Progenitor cell of endocrine pancreas (in vitro differentiated cells): ENCODE data around the gene RASGRP4. TPM values are rescaled to one million over a fixed set of nuclear protein-coding genes. Genes with fewer than 3 reads are reported as not detected.

Experiments
- DNase-seq: peaks from one replicate; pipeline ENCODE4 v3.0.0; 2021; ENCODE audit warnings: low spot score; ENCODE audit not compliant: unreplicated experiment
- H3K27ac Mint-ChIP-seq: 2 replicates; pipeline ENCODE4 v1.8.0; 2021; ENCODE audit warnings: mild to moderate bottlenecking, moderate library complexity, mixed read lengths
- H3K27me3 Mint-ChIP-seq: 2 replicates; pipeline ENCODE4 v1.8.0; 2021; ENCODE audit warnings: mixed read lengths
- H3K36me3 Mint-ChIP-seq: 2 replicates; pipeline ENCODE4 v1.8.0; 2022; ENCODE audit warnings: mixed read lengths; ENCODE audit not compliant: insufficient read depth
- H3K4me1 Mint-ChIP-seq: 2 replicates; pipeline ENCODE4 v1.8.0; 2021; ENCODE audit warnings: low read depth, mixed read lengths
- H3K4me3 Mint-ChIP-seq: 2 replicates; pipeline ENCODE4 v1.8.0; 2021; ENCODE audit warnings: low read depth, mild to moderate bottlenecking, moderate library complexity, mixed read lengths
- H3K9me3 Mint-ChIP-seq: 2 replicates; pipeline ENCODE4 v1.8.0; 2021; ENCODE audit warnings: low read depth, mixed read lengths
- CTCF ChIP-seq: fragments of 200-600 bp; sonication (generic); IDR thresholded peaks from one replicate; pipeline ENCODE4 v1.5.0; 2021; ENCODE audit warnings: antibody characterized with exemption, mild to moderate bottlenecking; ENCODE audit not compliant: unreplicated experiment
- total RNA-seq: library from RNA; stranded (reverse); gene quantifications from 2 replicates; pipeline ENCODE4 v1.2.1, GENCODE V29; 2021

Gene RASGRP4
- total RNA-seq, 1 donor from 2014 or later: not detected

- no peaks in the 10 kb centered on the region for H3K36me3 Mint-ChIP-seq
- H3K27me3 Mint-ChIP-seq: peaks cover 13% of the 10 kb centered on the region
- no peak for DNase-seq
- H3K9me3 Mint-ChIP-seq: no peaks in the 10 kb centered on the region
- no peak overlapping the region for H3K4me3 Mint-ChIP-seq
- no peaks in the 10 kb centered on the region for H3K4me1 Mint-ChIP-seq
- TF ChIP-seq CTCF: no peak
- H3K27ac Mint-ChIP-seq: no peak overlapping the region
Observed at GRCh38 chr19:38469151-38469550, 43.1 kb upstream of the RASGRP4 start.

GRCh38 chr19:38467541-38468525, 41.8 kb upstream of the RASGRP4 start:
- Mint-ChIP-seq H3K27ac (no peak overlapping the region), H3K27me3 (peaks cover 13% of the 10 kb centered on the region), H3K4me3 (no peak overlapping the region), H3K4me1 (no peaks in the 10 kb centered on the region), H3K9me3 (no peaks in the 10 kb centered on the region), H3K36me3 (no peaks in the 10 kb centered on the region)
- no peak for TF ChIP-seq CTCF
- DNase-seq: no peak

- TF ChIP-seq CTCF: no peak
- no peak overlapping the region for H3K27ac Mint-ChIP-seq
- no peaks in the 10 kb centered on the region for H3K9me3 Mint-ChIP-seq
Observed at GRCh38 chr19:38466050-38466449, 40.0 kb upstream of the RASGRP4 start.

GRCh38 chr19:38464421-38465082, 38.5 kb upstream of the RASGRP4 start:
- H3K9me3 Mint-ChIP-seq: no peaks in the 10 kb centered on the region
- no peak overlapping the region for H3K27ac Mint-ChIP-seq
- no peak overlapping the region for H3K4me3 Mint-ChIP-seq
- DNase-seq: no peak
- peaks cover 6% of the 10 kb centered on the region for H3K27me3 Mint-ChIP-seq
- no peak for TF ChIP-seq CTCF
- H3K4me1 Mint-ChIP-seq: no peaks in the 10 kb centered on the region
- H3K36me3 Mint-ChIP-seq: no peaks in the 10 kb centered on the region

More at GRCh38 chr19:38466050-38466449, 40.0 kb upstream of the RASGRP4 start:
- DNase-seq: no peak
- Mint-ChIP-seq H3K4me3 (no peak overlapping the region), H3K36me3 (no peaks in the 10 kb centered on the region), H3K27me3 (peaks cover 10% of the 10 kb centered on the region), H3K4me1 (no peaks in the 10 kb centered on the region)

- Mint-ChIP-seq H3K9me3 (no peaks in the 10 kb centered on the region), H3K4me1 (no peaks in the 10 kb centered on the region), H3K4me3 (no peak overlapping the region), H3K36me3 (no peaks in the 10 kb centered on the region), H3K27me3 (peaks cover 6% of the 10 kb centered on the region), H3K27ac (no peak overlapping the region)
- TF ChIP-seq CTCF: no peak
- DNase-seq: no peak
Observed at GRCh38 chr19:38463365-38463764, 37.3 kb upstream of the RASGRP4 start.
